K562 (cell line): ENCODE results near the gene CDCA5. TPM values are rescaled to one million over a fixed set of nuclear protein-coding genes. Genes with fewer than 3 reads are reported as not detected.

Experiments
- ATAC-seq: fragments of 200-7000 bp; cut with Tn5 transposase; 3 replicates; pipeline ENCODE4 v1.9.1; 2020; ENCODE audit warnings: moderate library complexity
- BruUV-seq: library from RNA; stranded (reverse); fragments of 400-500 nt; replicated peaks from 2 replicates; lab custom pipeline; 2021; lab: Mats Ljungman, UMichigan
- CTCF ChIA-PET: fragments of 300-600 bp; formaldehyde crosslinking; extraction: SDS; loops from one replicate; lab custom pipeline; 2021; ENCODE audit warnings: low intra/inter-chr PET ratio; lab: Yijun Ruan, JAX
- POLR2A ChIA-PET: fragments of 300-600, 350-650 bp; sonication (Branson Sonifier 250); formaldehyde crosslinking; extraction: SDS; loops from one replicate; lab custom pipeline; 2021; ENCODE audit warnings: antibody characterized with exemption, inconsistent platforms; lab: Yijun Ruan, JAX
- DNase-seq, 4 experiments: peaks; one replicate each; pipeline versions ENCODE4 v3.0.0 to v3.0.0-alpha.2; 2011 to 2018; ENCODE audit warnings: low spot score in 3 of 4, mixed read lengths in 3 of 4; ENCODE audit errors: extremely low read depth in 1 of 4
- FAIRE-seq: peaks from 2 replicates; lab custom pipeline; 2011; peaks lifted over from hg19 to GRCh38; lab: Jason Lieb, UNC
- H2AFZ ChIP-seq: 2 replicates; pipeline ENCODE4 v1.6.0; 2011; ENCODE audit warnings: low read depth, low read length, control low read depth, inconsistent platforms
- H3K27ac ChIP-seq: fragments of 200-600 bp; 3 replicates; pipeline ENCODE4 v1.8.0; 2011; ENCODE audit warnings: low read depth, mild to moderate bottlenecking, control low read depth, inconsistent platforms, low read length, moderate library complexity, mixed read lengths; ENCODE audit errors: extremely low read depth
- H3K27me3 ChIP-seq, 2 experiments: fragments of 300-600 bp in 1 of 2; 2 replicates in 1 of 2; 3 replicates in 1 of 2; pipeline versions ENCODE4 v1.6.0 to v1.8.0; 2011; ENCODE audit warnings: inconsistent platforms in 2 of 2, low read length in 2 of 2, mild to moderate bottlenecking in 1 of 2, mixed read lengths in 1 of 2, moderate library complexity in 1 of 2; ENCODE audit not compliant: control insufficient read depth in 2 of 2, insufficient read depth in 2 of 2
- H3K36me3 ChIP-seq: fragments of 300-600 bp; 3 replicates; pipeline ENCODE4 v1.8.0; 2011; ENCODE audit warnings: mild to moderate bottlenecking, low read length, inconsistent platforms; ENCODE audit not compliant: control insufficient read depth, insufficient read depth
- H3K4me1 ChIP-seq, 2 experiments: fragments of 200-600 bp in 1 of 2; replicated peaks in 1 of 2; 2 replicates in 1 of 2; 3 replicates in 1 of 2; pipeline versions ENCODE4 v1.5.1 to v1.8.0; 2011; ENCODE audit warnings: inconsistent platforms in 2 of 2, low read length in 2 of 2, mild to moderate bottlenecking in 1 of 2, mixed read lengths in 1 of 2, moderate library complexity in 1 of 2; ENCODE audit not compliant: control insufficient read depth in 2 of 2, insufficient read depth in 2 of 2
- H3K4me2 ChIP-seq: 2 replicates; pipeline ENCODE4 v1.6.1; 2011; ENCODE audit warnings: low read length, control low read depth, inconsistent platforms, mixed read lengths; ENCODE audit not compliant: insufficient read depth
- H3K4me3 ChIP-seq: fragments of 200-600 bp; sonication (generic), shearing (Covaris generic); 2 replicates; pipeline ENCODE4 v1.5.1; 2016; ENCODE audit warnings: control low read depth, inconsistent platforms
- H3K79me2 ChIP-seq: fragments of 200-600 bp; 3 replicates; pipeline ENCODE4 v1.8.0; 2011; ENCODE audit warnings: low read length, inconsistent platforms; ENCODE audit not compliant: control insufficient read depth, insufficient read depth
- H3K9ac ChIP-seq, 2 experiments: 2 replicates each; pipeline versions ENCODE4 v1.6.0 to v1.6.1; 2011; ENCODE audit warnings: low read depth in 2 of 2, low read length in 2 of 2, control low read depth in 1 of 2, inconsistent platforms in 1 of 2, mild to moderate bottlenecking in 1 of 2, mixed read lengths in 1 of 2; ENCODE audit not compliant: insufficient read depth in 1 of 2
- H3K9me1 ChIP-seq: one replicate; pipeline ENCODE4 v1.6.0; 2011; ENCODE audit warnings: inconsistent platforms, mild to moderate bottlenecking, low read length, moderate library complexity; ENCODE audit not compliant: control insufficient read depth, insufficient read depth
- H3K9me3 ChIP-seq: replicated peaks from 2 replicates; pipeline ENCODE4 v1.5.1; 2011; ENCODE audit warnings: low read depth, low read length, inconsistent platforms; ENCODE audit not compliant: control insufficient read depth, insufficient read depth
- H4K20me1 ChIP-seq: replicated peaks from 2 replicates; pipeline ENCODE4 v1.6.1; 2011; ENCODE audit warnings: low read length, inconsistent platforms, mixed read lengths; ENCODE audit not compliant: control insufficient read depth, insufficient read depth
- BRF2 ChIP-seq: IDR thresholded peaks from 3 replicates; pipeline ENCODE4 v1.6.1; 2011; ENCODE audit warnings: borderline replicate concordance, mild to moderate bottlenecking; ENCODE audit not compliant: insufficient read length, insufficient read depth
- DLX4 ChIP-seq: fragments of 250-450 bp; sonication (Bioruptor Pico); IDR thresholded peaks from 2 replicates; pipeline ENCODE4 v1.6.1; 2021; ENCODE audit warnings: mild to moderate bottlenecking
- HEY1 ChIP-seq: fragments of 250-450 bp; sonication (Bioruptor Pico); IDR thresholded peaks from 2 replicates; pipeline ENCODE4 v1.5.0; 2020; ENCODE audit warnings: mild to moderate bottlenecking, moderate library complexity, borderline replicate concordance
- MCM2 ChIP-seq: fragments of 450-650 bp; IDR thresholded peaks from 2 replicates; pipeline ENCODE4 v1.6.1; 2017; ENCODE audit warnings: low read depth, mild to moderate bottlenecking
- MEF2A ChIP-seq: IDR thresholded peaks from 2 replicates; pipeline ENCODE4 v1.6.1; 2011; ENCODE audit warnings: low read depth, mild to moderate bottlenecking, low read length, moderate library complexity; ENCODE audit not compliant: control insufficient read depth
- NR2F6 ChIP-seq: fragments of 450-650 bp; formaldehyde crosslinking; IDR thresholded peaks from 2 replicates; pipeline ENCODE4 v1.4.0; 2020; ENCODE audit warnings: mild to moderate bottlenecking
- PHB ChIP-seq: fragments of 250-450 bp; sonication (Bioruptor Pico); IDR thresholded peaks from 2 replicates; pipeline ENCODE4 v1.5.0; 2021
- PKNOX1 ChIP-seq: fragments of 450-650 bp; IDR thresholded peaks from 2 replicates; pipeline ENCODE4 v1.6.1; 2016
- POLR2A ChIP-seq: fragments of 450-650 bp; conservative IDR thresholded peaks from 2 replicates; pipeline ENCODE4 v1.6.1; 2016
- SIN3A ChIP-seq, 2 experiments: fragments of 150-350 bp in 1 of 2; IDR thresholded peaks; 2 replicates each; pipeline ENCODE4 v1.6.1; 2011 to 2016; ENCODE audit warnings: borderline replicate concordance in 2 of 2, low read depth in 2 of 2, low read length in 2 of 2, mild to moderate bottlenecking in 2 of 2, moderate library complexity in 2 of 2; ENCODE audit not compliant: control insufficient read depth in 1 of 2
- ZBTB1 ChIP-seq: sonication (generic); formaldehyde crosslinking; IDR thresholded peaks from 2 replicates; pipeline ENCODE4 v1.8.1; 2023; ENCODE audit warnings: missing genetic modification reagents, low read depth, mild to moderate bottlenecking, borderline replicate concordance
- ZNF311 ChIP-seq: fragments of 250-450 bp; sonication (Bioruptor Pico); IDR thresholded peaks from 2 replicates; pipeline ENCODE4 v1.4.0; 2020; ENCODE audit warnings: mild to moderate bottlenecking, moderate library complexity
- WGBS: fragments of 100-300 bp; shearing (Covaris generic); methylation state at CpG from one replicate; pipeline ENCODE4 v1.1.6; 2016; ENCODE audit warnings: low coverage, mixed read lengths; ENCODE audit not compliant: insufficient coverage; ENCODE audit errors: missing lambda C conversion rate; 5-methylcytosine and 5-hydroxymethylcytosine counted together
- in situ Hi-C: fragments of 300-500 bp; cut with MboI; formaldehyde crosslinking; loops from 4 replicates; pipeline ENCODE4 v1.15.0; 2018; ENCODE audit warnings: inconsistent platforms, mixed read lengths
- intact Hi-C: fragments of 100-400 bp; cut with micrococcal nuclease; formaldehyde crosslinking; loops from 2 replicates; pipeline ENCODE4 v1.14.2; 2022
- polyA plus RNA-seq, 8 experiments: library from polyadenylated mRNA; depleted of rRNA in 4 of 8; stranded (reverse) in 5 of 8; unstranded in 3 of 8; fragments of >200 nt; fragmentation: Nextera tagmentation in 2 of 8; fragmentation: Illumina TruSeq in 1 of 8; extraction: Ambion mirVana in 2 of 8; extraction: Trizol in 1 of 8; gene quantifications; 2 replicates each; pipeline versions ENCODE4 v1.2.1 to v1.2.3, GENCODE V29; 2011 to 2014; ENCODE audit warnings: inconsistent platforms in 1 of 8, missing spikeins in 1 of 8
- total RNA-seq, 7 experiments: library from RNA; depleted of rRNA in 6 of 7; stranded (reverse); fragments of >200 nt in 6 of 7; fragmentation: Illumina TruSeq in 2 of 7; extraction: Trizol in 2 of 7; gene quantifications; 2 replicates each; pipeline versions ENCODE4 v1.2.1 to v1.2.3, GENCODE V29; 2011 to 2021; ENCODE audit warnings: low replicate concordance in 1 of 7

Gene CDCA5
- total and polyA plus RNA-seq, 9 of the 15 experiments (the other 6 are each of a cell fraction or from before 2014, with no cell fraction given): 18.9 to 94.3 (median 64.6) TPM

GRCh38 chr11:65118097-65118837, 34.4 kb upstream of the CDCA5 start (continued):
- TF ChIP-seq NR2F6 (CRISPR knock-in tag): 0 out of 2 replicates have a peak, but pooled peaks have one; percentile 58

- CTCF ChIA-PET: interaction anchor here (0.6 to 1.9 kb wide), 7 partner anchors 63 to 331 kb away, joined by 3 to 7 read pairs (median 4); partner anchors contain the start of gene ARL2
- Histone ChIP-seq H3K27me3 (no peaks in the 10 kb centered on the region), H3K9me3 (no peaks in the 10 kb centered on the region), H3K9ac (peak within 1 kb of the TSS; percentile 89 to 98), H3K4me2 (peak within 1 kb of the TSS; percentile 95), H3K4me3 (peak within 1 kb of the TSS; percentile 95), H3K9me1 (no peaks in the 10 kb centered on the region), H3K27ac (peak within 1 kb of the TSS; percentile 86), H2AFZ (peak within 1 kb of the TSS; percentile 60; the same call in 1 of the 2 replicates), H3K4me1 (peaks cover 33 to 41% of the 10 kb centered on the region in 2 experiments), H3K79me2 (peaks cover 56% of the 10 kb centered on the region), H4K20me1 (no peaks in the 10 kb centered on the region), H3K36me3 (peaks cover 61% of the 10 kb centered on the region)
- peak; percentile 84 to 99 (median 90) for DNase-seq
- in situ Hi-C loops: no loop called here
- peak; percentile 78 for ATAC-seq
- POLR2A ChIA-PET: interaction anchor here (0.5 to 9.5 kb wide), 32 partner anchors 11 to 454 kb away, joined by 3 to 182 read pairs (median 4); partner anchors contain the start of genes ARL2, CAPN1, DPF2 and POLA2
- no TSS peak for BruUV-seq
- under 1% methylated on average over 72 of the region's 89 CpGs for WGBS
- intact Hi-C loops: loop anchor here (1.0 to 10.0 kb wide), 3 partner anchors 104 to 233 kb away; partner anchors contain the start of gene CDC42EP2
- FAIRE-seq: peak; percentile 99
- TF ChIP-seq MEF2A (peak; percentile 44; the same call in 1 of the 2 replicates), POLR2A (peak; percentile 92), MCM2 (no peak), ZBTB1 (peak; percentile 76), BRF2 (no peak), SIN3A (IDR thresholded peaks at IDR 0.05; ENCODE audit: borderline replicate concordance in 2 of 2, control insufficient read depth in 1 of 2, low read depth in 2 of 2, low read length in 2 of 2) (peak; percentile 89 to 94; a peak in 3 of 4 replicates), DLX4 (CRISPR knock-in tag) (no peak), HEY1 (CRISPR knock-in tag) (no peak), ZNF311 (CRISPR knock-in tag) (no peak), PHB (CRISPR knock-in tag) (no peak), PKNOX1 (peak; percentile 80)
Measured at GRCh38 chr11:65117206-65118096, 33.6 kb upstream of the CDCA5 start, which contains the start of gene ZNHIT2. TSS of gene ZNHIT2 (minus strand) at chr11:65117701. CDS start at chr11:65117653, 48 bp downstream.
